SK-N-SH (cell line): ENCODE measurements around the gene ETS1.

ENCODE experiments used
- CTCF ChIP-seq: fragments of 200-600 bp; sonication (generic); IDR thresholded peaks from 2 replicates; pipeline ENCODE4 v1.6.1; 2017; ENCODE audit warnings: antibody characterized with exemption, mild to moderate bottlenecking, moderate library complexity
- EP300 ChIP-seq, 2 experiments: IDR thresholded peaks; 2 replicates each; pipeline versions ENCODE4 v1.4.0 to v1.6.1; 2012; ENCODE audit warnings: borderline replicate concordance in 1 of 2, low read depth in 1 of 2, low read length in 1 of 2
- FOXM1 ChIP-seq: IDR thresholded peaks from 2 replicates; pipeline ENCODE4 v1.4.0; 2012; ENCODE audit warnings: low read depth, mild to moderate bottlenecking
- RFX5 ChIP-seq: IDR thresholded peaks from 2 replicates; pipeline ENCODE4 v1.6.1; 2012; ENCODE audit warnings: mild to moderate bottlenecking, improper control_type of control experiment, low read length
- SMC3 ChIP-seq: IDR thresholded peaks from 2 replicates; pipeline ENCODE4 v1.6.1; 2012; ENCODE audit warnings: low read depth, low read length, improper control_type of control experiment

- TF ChIP-seq CTCF (no peak), SMC3 (no peak), RFX5 (no peak), EP300 (IDR thresholded peaks at IDR 0.05; ENCODE audit: borderline replicate concordance in 1 of 2, low read depth in 1 of 2, low read length in 1 of 2) (no peak), FOXM1 (no peak)
These were observed 106.2 kb downstream of the ETS1 start for GRCh38 chr11:128481135-128481534.
